AG04450 (cell line): ENCODE measurements around the gene CFAP300. TPM values are rescaled to one million over a fixed set of nuclear protein-coding genes. Genes with fewer than 3 reads are reported as not detected.

Experiments used
- CTCF ChIA-PET: fragments of 300-600, 350-600 bp; formaldehyde crosslinking; extraction: SDS; loops from one replicate; lab custom pipeline; 2022; ENCODE audit warnings: antibody characterized with exemption, inconsistent platforms; lab: Charles Lee
- POLR2A ChIA-PET: fragments of 350-600 bp; formaldehyde crosslinking; extraction: SDS; loops from one replicate; lab custom pipeline; 2021; ENCODE audit warnings: antibody characterized with exemption, inconsistent platforms; lab: Yijun Ruan, JAX
- DNase-seq: peaks from one replicate; pipeline ENCODE4 v3.0.0-alpha.2; 2011; ENCODE audit warnings: low read depth, low spot score
- H3K27ac ChIP-seq: one replicate; pipeline ENCODE4 v1.5.1; 2012; ENCODE audit warnings: low read depth, low read length, control low read depth
- H3K27me3 ChIP-seq: one replicate; pipeline ENCODE4 v1.6.0; 2012; ENCODE audit warnings: low read length; ENCODE audit not compliant: control insufficient read depth, insufficient read depth
- H3K4me3 ChIP-seq: 2 replicates; pipeline ENCODE4 v1.5.1; 2011; ENCODE audit warnings: mild to moderate bottlenecking, low read depth, low read length, control low read depth
- H3K9me3 ChIP-seq: 2 replicates; pipeline ENCODE4 v1.5.1; 2012; ENCODE audit warnings: low read length; ENCODE audit not compliant: control insufficient read depth, insufficient read depth
- CTCF ChIP-seq: IDR thresholded peaks from 2 replicates; pipeline ENCODE4 v1.5.1; 2011; ENCODE audit warnings: low read depth, low read length, control low read depth, inconsistent platforms
- polyA plus RNA-seq: library from polyadenylated mRNA; depleted of rRNA; stranded (reverse); fragments of >200 nt; gene quantifications from 2 replicates; pipeline ENCODE4 v1.2.3, GENCODE V29; 2011

CFAP300 gene
- polyA plus RNA-seq, 1 experiment = 3.4 TPM

GRCh38 chr11:102085864-102086551 is 38.8 kb downstream of the CFAP300 start:
- POLR2A ChIA-PET = no interaction called here
- DNase-seq = no peak

GRCh38 chr11:102097186-102097585 is 49.9 kb downstream of the CFAP300 start:
- ChIA-PET CTCF (interaction anchor here (0.7 to 0.8 kb wide), 2 partner anchors 31 to 107 kb away, joined by 3 to 5 read pairs; no protein-coding TSS in a partner anchor), POLR2A (no interaction called here)
- Histone ChIP-seq H3K4me3 (no peak overlapping the region), H3K27ac (no peak overlapping the region), H3K9me3 (no peaks in the 10 kb centered on the region), H3K27me3 (no peaks in the 10 kb centered on the region)
- no peak for DNase-seq
- no peak for TF ChIP-seq CTCF

More at GRCh38 chr11:102085864-102086551, 38.8 kb downstream of the CFAP300 start:
- Histone ChIP-seq H3K27me3 (no peaks in the 10 kb centered on the region), H3K4me3 (no peak overlapping the region), H3K27ac (no peak overlapping the region), H3K9me3 (no peaks in the 10 kb centered on the region)
- CTCF ChIA-PET = interaction anchor here (0.6 to 0.7 kb wide), 2 partner anchors 11 to 224 kb away, joined by 4 to 5 read pairs; no protein-coding TSS in a partner anchor
- no peak for TF ChIP-seq CTCF

- POLR2A ChIA-PET = no interaction called here
- H3K9me3 ChIP-seq = no peaks in the 10 kb centered on the region
- no peak overlapping the region for H3K4me3 ChIP-seq
- no peaks in the 10 kb centered on the region for H3K27me3 ChIP-seq
- no peak for DNase-seq
- CTCF ChIA-PET = no interaction called here
- H3K27ac ChIP-seq = no peak overlapping the region
- TF ChIP-seq CTCF = no peak
These were observed 52.5 kb downstream of the CFAP300 start for GRCh38 chr11:102099755-102100154.

GRCh38 chr11:102108734-102109440 is 61.6 kb downstream of the CFAP300 start:
- Histone ChIP-seq H3K4me3 (peak overlapping the region; percentile 90), H3K27me3 (no peaks in the 10 kb centered on the region), H3K27ac (peak overlapping the region; percentile 47), H3K9me3 (peaks cover 2% of the 10 kb centered on the region; the same call in 1 of the 2 replicates)
- POLR2A ChIA-PET = no interaction called here
- no peak for DNase-seq
- TF ChIP-seq CTCF = no peak
- CTCF ChIA-PET = no interaction called here
